H1 (cell line): ENCODE results near the gene ATP4A. TPM values are rescaled to one million over a fixed set of nuclear protein-coding genes. Genes with fewer than 3 reads are reported as not detected.

ENCODE experiments used
- EP300 ChIP-seq, 2 experiments: IDR thresholded peaks; 1 replicate in 1 of 2; 2 replicates in 1 of 2; pipeline ENCODE4 v1.6.1; 2011 to 2012; ENCODE audit warnings: low read depth in 2 of 2, low read length in 2 of 2, mild to moderate bottlenecking in 2 of 2, borderline replicate concordance in 1 of 2, inconsistent platforms in 1 of 2, moderate library complexity in 1 of 2
- EZH2 ChIP-seq: fragments of 200-600 bp; sonication (generic); IDR thresholded peaks from 2 replicates; pipeline ENCODE4 v1.7.1; 2012; ENCODE audit warnings: low read depth, mild to moderate bottlenecking, moderate library complexity, low read length, inconsistent platforms; ENCODE audit not compliant: severe bottlenecking
- KDM1A ChIP-seq: fragments of 200-600, 300-600 bp; sonication (generic); IDR thresholded peaks from 2 replicates; pipeline ENCODE4 v1.7.1; 2016; ENCODE audit warnings: mild to moderate bottlenecking, low read length, borderline replicate concordance
- PHF8 ChIP-seq: fragments of 200-600 bp; sonication (generic); conservative IDR thresholded peaks from 2 replicates; pipeline ENCODE4 v1.7.1; 2012; ENCODE audit warnings: low read depth, mild to moderate bottlenecking, inconsistent platforms, low read length, moderate library complexity
- RAD21 ChIP-seq, 2 experiments: IDR thresholded peaks in 1 of 2; conservative IDR thresholded peaks in 1 of 2; 2 replicates each; pipeline ENCODE4 v1.6.1; 2011; ENCODE audit warnings: low read depth in 2 of 2, low read length in 2 of 2, improper control_type of control experiment in 1 of 2, inconsistent platforms in 1 of 2, mild to moderate bottlenecking in 1 of 2, moderate library complexity in 1 of 2
- SP4 ChIP-seq: IDR thresholded peaks from 2 replicates; pipeline ENCODE4 v1.6.1; 2012; ENCODE audit warnings: low read length, inconsistent platforms
- YY1 ChIP-seq: IDR thresholded peaks from 2 replicates; pipeline ENCODE4 v1.6.1; 2011; ENCODE audit warnings: low read depth, mild to moderate bottlenecking, low read length
- polyA plus RNA-seq, 7 experiments: library from polyadenylated mRNA; depleted of rRNA in 3 of 7; stranded (reverse) in 5 of 7; unstranded in 2 of 7; fragments of >200 nt in 5 of 7; fragments of 200-250 nt in 2 of 7; gene quantifications; 1 replicate in 5 of 7; 2 replicates in 1 of 7; 4 replicates in 1 of 7; pipeline versions ENCODE4 v1.2.1 to v1.2.3, GENCODE V29; 2011 to 2013; ENCODE audit warnings: missing spikeins in 2 of 7, mixed read lengths in 2 of 7
- total RNA-seq: library from RNA; stranded (reverse); fragmentation: NEBNext Ultra II Directional; extraction: Animal tissue kit (Norgen Biotek cat#: 25700); gene quantifications from 2 replicates; pipeline ENCODE4 v1.2.1, GENCODE V29; 2021

The ATP4A gene
- total and polyA plus RNA-seq, 2 of the 8 experiments (the other 6 are each of a cell fraction or from before 2014, with no cell fraction given) = 0.50 to 1.2 TPM

DNA sequence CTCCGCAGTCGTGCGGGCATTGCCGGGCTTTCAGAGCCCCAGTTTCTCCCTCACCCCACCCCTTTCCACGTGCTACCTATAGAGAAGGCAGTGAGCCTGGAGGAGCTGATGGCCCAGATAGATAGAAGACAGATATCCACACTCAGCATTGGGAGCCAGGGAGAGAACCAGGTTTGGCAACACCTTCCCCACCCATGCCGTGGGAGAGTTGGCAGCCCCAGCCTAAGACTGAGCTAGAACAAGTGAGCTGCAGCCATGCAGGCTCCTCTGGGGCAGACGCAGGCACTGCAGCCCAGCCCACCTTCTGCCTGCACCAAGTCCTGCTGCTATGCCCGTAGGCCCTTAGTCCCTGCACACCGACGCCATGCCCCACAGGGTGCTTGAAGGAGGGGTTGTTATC lies 62.8 kb downstream of the ATP4A start (continued):
- TF ChIP-seq YY1 (no peak), SP4 (no peak), KDM1A (no peak), PHF8 (no peak), RAD21 (IDR thresholded peaks at IDR 0.05 in 1 of 2, conservative IDR thresholded peaks at IDR 0.05 in 1 of 2; ENCODE audit: low read depth in 2 of 2, low read length in 2 of 2) (no peak), EZH2 (no peak), EP300 (IDR thresholded peaks at IDR 0.05; ENCODE audit: borderline replicate concordance in 1 of 2, low read depth in 2 of 2, low read length in 2 of 2) (no peak)

Other genes with a start within 250 kb of the ATP4A start
- 0.54 and 0.60 TPM in 2 replicates for gene CD22, start 234.5 kb downstream of the ATP4A start, total RNA-seq
- 0.06 and 0.42 TPM in 2 replicates for gene CD22, start 234.5 kb downstream of the ATP4A start, polyA plus RNA-seq (2011; rRNA removed)
- gene FFAR1, start 215.8 kb downstream of the ATP4A start, total RNA-seq = not detected in 2 replicates
- not detected in 2 replicates for gene FFAR1, start 215.8 kb downstream of the ATP4A start, polyA plus RNA-seq (2011; rRNA removed)
- gene FFAR3, start 205.2 kb downstream of the ATP4A start, total RNA-seq = not detected in 2 replicates
- gene FFAR3, start 205.2 kb downstream of the ATP4A start, polyA plus RNA-seq (2011; rRNA removed) = 0.24 TPM in 1 of 2 replicates, not detected in the other
- gene GPR42, start 192.6 kb downstream of the ATP4A start, total RNA-seq = not detected in 2 replicates
- gene GPR42, start 192.6 kb downstream of the ATP4A start, polyA plus RNA-seq (2011; rRNA removed) = not detected in 2 replicates
- gene FFAR2, start 115.4 kb downstream of the ATP4A start, total RNA-seq = not detected in 2 replicates
- gene FFAR2, start 115.4 kb downstream of the ATP4A start, polyA plus RNA-seq (2011; rRNA removed) = not detected in 2 replicates
- gene KRTDAP, start 73.2 kb downstream of the ATP4A start, total RNA-seq = 0.69 and 1.0 TPM in 2 replicates
- gene KRTDAP, start 73.2 kb downstream of the ATP4A start, polyA plus RNA-seq (2011; rRNA removed) = 0.88 and 1.1 TPM in 2 replicates
- 286 and 290 TPM in 2 replicates for gene DMKN, start 50.0 kb downstream of the ATP4A start, total RNA-seq
- gene DMKN, start 50.0 kb downstream of the ATP4A start, polyA plus RNA-seq (2011; rRNA removed) = 330 and 379 TPM in 2 replicates
- not detected in 2 replicates for gene SBSN, start 35.3 kb downstream of the ATP4A start, total RNA-seq
- not detected in 2 replicates for gene SBSN, start 35.3 kb downstream of the ATP4A start, polyA plus RNA-seq (2011; rRNA removed)
- not detected in 2 replicates for gene GAPDHS, start 30.2 kb downstream of the ATP4A start, total RNA-seq
- 0.26 and 0.47 TPM in 2 replicates for gene GAPDHS, start 30.2 kb downstream of the ATP4A start, polyA plus RNA-seq (2011; rRNA removed)
- gene TMEM147, start 18.0 kb downstream of the ATP4A start, total RNA-seq = 157 and 159 TPM in 2 replicates
- 372 and 418 TPM in 2 replicates for gene TMEM147, start 18.0 kb downstream of the ATP4A start, polyA plus RNA-seq (2011; rRNA removed)
- gene PMIS2, start 22.5 kb upstream of the ATP4A start, total RNA-seq = not detected in 2 replicates
- 0.25 TPM in 1 of 2 replicates, not detected in the other for gene PMIS2, start 22.5 kb upstream of the ATP4A start, polyA plus RNA-seq (2011; rRNA removed)
- gene HAUS5, start 49.1 kb upstream of the ATP4A start, total RNA-seq = 18.9 and 25.7 TPM in 2 replicates
- 13.8 and 20.1 TPM in 2 replicates for gene HAUS5, start 49.1 kb upstream of the ATP4A start, polyA plus RNA-seq (2011; rRNA removed)
- 80.8 and 83.3 TPM in 2 replicates for gene RBM42, start 65.4 kb upstream of the ATP4A start, total RNA-seq
- 59.8 and 83.6 TPM in 2 replicates for gene RBM42, start 65.4 kb upstream of the ATP4A start, polyA plus RNA-seq (2011; rRNA removed)
- gene ETV2, start 78.1 kb upstream of the ATP4A start, total RNA-seq = 0.88 and 1.8 TPM in 2 replicates
- 1.3 and 2.3 TPM in 2 replicates for gene ETV2, start 78.1 kb upstream of the ATP4A start, polyA plus RNA-seq (2011; rRNA removed)
- gene COX6B1, start 84.7 kb upstream of the ATP4A start, total RNA-seq = 436 and 437 TPM in 2 replicates
- gene COX6B1, start 84.7 kb upstream of the ATP4A start, polyA plus RNA-seq (2011; rRNA removed) = 884 and 1,052 TPM in 2 replicates
- gene UPK1A, start 102.9 kb upstream of the ATP4A start, total RNA-seq = 0.56 and 0.61 TPM in 2 replicates
- gene UPK1A, start 102.9 kb upstream of the ATP4A start, polyA plus RNA-seq (2011; rRNA removed) = 9.8 and 9.9 TPM in 2 replicates
- 0.42 and 0.50 TPM in 2 replicates for gene ZBTB32, start 140.9 kb upstream of the ATP4A start, total RNA-seq
- gene ZBTB32, start 140.9 kb upstream of the ATP4A start, polyA plus RNA-seq (2011; rRNA removed) = 0.11 and 0.17 TPM in 2 replicates
- 38.6 and 41.5 TPM in 2 replicates for gene KMT2B, start 154.3 kb upstream of the ATP4A start, total RNA-seq
- gene KMT2B, start 154.3 kb upstream of the ATP4A start, polyA plus RNA-seq (2011; rRNA removed) = 26.7 and 42.2 TPM in 2 replicates
- 8.4 and 12.2 TPM in 2 replicates for gene IGFLR1, start 178.8 kb upstream of the ATP4A start, total RNA-seq
- 28.9 and 40.3 TPM in 2 replicates for gene IGFLR1, start 178.8 kb upstream of the ATP4A start, polyA plus RNA-seq (2011; rRNA removed)
- gene U2AF1L4, start 181.8 kb upstream of the ATP4A start, total RNA-seq = 15.1 and 18.5 TPM in 2 replicates
- gene U2AF1L4, start 181.8 kb upstream of the ATP4A start, polyA plus RNA-seq (2011; rRNA removed) = 32.7 TPM in 2 replicates
- gene PSENEN, start 182.0 kb upstream of the ATP4A start, total RNA-seq = 75.3 and 80.2 TPM in 2 replicates
- 66.7 and 73.9 TPM in 2 replicates for gene PSENEN, start 182.0 kb upstream of the ATP4A start, polyA plus RNA-seq (2011; rRNA removed)
- 2.9 and 3.8 TPM in 2 replicates for gene LIN37, start 184.9 kb upstream of the ATP4A start, total RNA-seq
- 8.5 and 9.8 TPM in 2 replicates for gene LIN37, start 184.9 kb upstream of the ATP4A start, polyA plus RNA-seq (2011; rRNA removed)
- 0.44 TPM in 1 of 2 replicates, not detected in the other for gene HSPB6, start 193.4 kb upstream of the ATP4A start, total RNA-seq
- gene HSPB6, start 193.4 kb upstream of the ATP4A start, polyA plus RNA-seq (2011; rRNA removed) = 0.91 and 1.6 TPM in 2 replicates
- 20.8 and 28.9 TPM in 2 replicates for gene PROSER3, start 194.5 kb upstream of the ATP4A start, total RNA-seq
- 17.8 and 27.8 TPM in 2 replicates for gene PROSER3, start 194.5 kb upstream of the ATP4A start, polyA plus RNA-seq (2011; rRNA removed)
- gene ARHGAP33, start 211.9 kb upstream of the ATP4A start, total RNA-seq = 25.0 and 25.2 TPM in 2 replicates
- 6.5 and 11.2 TPM in 2 replicates for gene ARHGAP33, start 211.9 kb upstream of the ATP4A start, polyA plus RNA-seq (2011; rRNA removed)
- not detected in 2 replicates for gene PRODH2, start 249.2 kb upstream of the ATP4A start, total RNA-seq
- gene PRODH2, start 249.2 kb upstream of the ATP4A start, polyA plus RNA-seq (2011; rRNA removed) = not detected in 2 replicates